Neural cell (in vitro differentiated cells): ENCODE results near the gene TNFRSF8.

Source experiments
- CTCF ChIP-seq: fragments of 450-650 bp; IDR thresholded peaks from 2 replicates; pipeline ENCODE4 v1.5.1; 2014; ENCODE audit warnings: antibody characterized with exemption, mild to moderate bottlenecking, moderate library complexity; ENCODE audit not compliant: poor library complexity, severe bottlenecking
- EP300 ChIP-seq: fragments of 450-650 bp; conservative IDR thresholded peaks from 2 replicates; pipeline ENCODE4 v1.6.1; 2014; ENCODE audit warnings: antibody characterized with exemption, mild to moderate bottlenecking, moderate library complexity; ENCODE audit not compliant: poor library complexity, severe bottlenecking
- EZH2 ChIP-seq: fragments of 200-600, 300-800 bp; shearing (Covaris generic), sonication (generic); IDR thresholded peaks from 2 replicates; pipeline ENCODE4 v1.6.1; 2014; ENCODE audit warnings: antibody characterized with exemption, low read length, borderline replicate concordance, mild to moderate bottlenecking; ENCODE audit not compliant: insufficient read depth, poor library complexity, severe bottlenecking
- MXI1 ChIP-seq: fragments of 450-650 bp; conservative IDR thresholded peaks from 2 replicates; pipeline ENCODE4 v1.6.1; 2014; ENCODE audit warnings: antibody characterized with exemption, mild to moderate bottlenecking; ENCODE audit not compliant: poor library complexity, severe bottlenecking
- POLR2AphosphoS5 ChIP-seq: IDR thresholded peaks from 2 replicates; pipeline ENCODE4 v1.6.1; 2012
- RAD21 ChIP-seq: fragments of 450-650 bp; conservative IDR thresholded peaks from 2 replicates; pipeline ENCODE4 v1.6.1; 2014; ENCODE audit warnings: antibody characterized with exemption, mild to moderate bottlenecking, moderate library complexity
- SMC3 ChIP-seq: fragments of 450-650 bp; conservative IDR thresholded peaks from 2 replicates; pipeline ENCODE4 v1.6.1; 2014; ENCODE audit warnings: antibody characterized with exemption, mild to moderate bottlenecking, moderate library complexity; ENCODE audit not compliant: poor library complexity
- TAF1 ChIP-seq: IDR thresholded peaks from 2 replicates; pipeline ENCODE4 v1.6.1; 2012; ENCODE audit warnings: low read depth
- TF ChIP-seq, protein P1 (sequence below): IDR thresholded peaks from 2 replicates; pipeline ENCODE4 v1.6.1; 2012; ENCODE audit warnings: borderline replicate concordance

GRCh38 chr1:12157366-12158231 lies 94.5 kb downstream of the TNFRSF8 start:
- TF ChIP-seq CTCF (no peak), MXI1 (no peak), EZH2 (no peak), EP300 (no peak), POLR2AphosphoS5 (no peak), TAF1 (no peak), RAD21 (no peak), SMC3 (no peak)
- TF ChIP-seq, protein P1, sequence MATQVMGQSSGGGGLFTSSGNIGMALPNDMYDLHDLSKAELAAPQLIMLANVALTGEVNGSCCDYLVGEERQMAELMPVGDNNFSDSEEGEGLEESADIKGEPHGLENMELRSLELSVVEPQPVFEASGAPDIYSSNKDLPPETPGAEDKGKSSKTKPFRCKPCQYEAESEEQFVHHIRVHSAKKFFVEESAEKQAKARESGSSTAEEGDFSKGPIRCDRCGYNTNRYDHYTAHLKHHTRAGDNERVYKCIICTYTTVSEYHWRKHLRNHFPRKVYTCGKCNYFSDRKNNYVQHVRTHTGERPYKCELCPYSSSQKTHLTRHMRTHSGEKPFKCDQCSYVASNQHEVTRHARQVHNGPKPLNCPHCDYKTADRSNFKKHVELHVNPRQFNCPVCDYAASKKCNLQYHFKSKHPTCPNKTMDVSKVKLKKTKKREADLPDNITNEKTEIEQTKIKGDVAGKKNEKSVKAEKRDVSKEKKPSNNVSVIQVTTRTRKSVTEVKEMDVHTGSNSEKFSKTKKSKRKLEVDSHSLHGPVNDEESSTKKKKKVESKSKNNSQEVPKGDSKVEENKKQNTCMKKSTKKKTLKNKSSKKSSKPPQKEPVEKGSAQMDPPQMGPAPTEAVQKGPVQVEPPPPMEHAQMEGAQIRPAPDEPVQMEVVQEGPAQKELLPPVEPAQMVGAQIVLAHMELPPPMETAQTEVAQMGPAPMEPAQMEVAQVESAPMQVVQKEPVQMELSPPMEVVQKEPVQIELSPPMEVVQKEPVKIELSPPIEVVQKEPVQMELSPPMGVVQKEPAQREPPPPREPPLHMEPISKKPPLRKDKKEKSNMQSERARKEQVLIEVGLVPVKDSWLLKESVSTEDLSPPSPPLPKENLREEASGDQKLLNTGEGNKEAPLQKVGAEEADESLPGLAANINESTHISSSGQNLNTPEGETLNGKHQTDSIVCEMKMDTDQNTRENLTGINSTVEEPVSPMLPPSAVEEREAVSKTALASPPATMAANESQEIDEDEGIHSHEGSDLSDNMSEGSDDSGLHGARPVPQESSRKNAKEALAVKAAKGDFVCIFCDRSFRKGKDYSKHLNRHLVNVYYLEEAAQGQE, result no peak
